ENCODE measurements around the gene PVALEF. TPM values are rescaled to one million over a fixed set of nuclear protein-coding genes. Genes with fewer than 3 reads are reported as not detected.

Gene PVALEF
- not detected in 2 replicates for total RNA-seq (2021; fragmentation: NEBNext Ultra II Directional; extraction: Animal tissue kit (Norgen Biotek cat#: 25700))
- polyA plus RNA-seq (2011; rRNA removed) = 0.03 and 0.05 TPM in 2 replicates
- polyA plus RNA-seq (2011; cell fraction: cytosol; rRNA removed) = not detected
- polyA plus RNA-seq (2011; cell fraction: nucleus; rRNA removed) = not detected
- polyA plus RNA-seq (2012, experiment 1 of 2) = 0.12 TPM in 1 of 4 replicates, not detected in the others
- not detected for polyA plus RNA-seq (2012, experiment 2 of 2)
- polyA plus RNA-seq (2013, experiment 1 of 2) = not detected
- polyA plus RNA-seq (2013, experiment 2 of 2) = not detected
- polyA minus RNA-seq (2011; rRNA and poly(A)+ RNA removed) = not detected in 2 replicates
- not detected for polyA minus RNA-seq (2011; cell fraction: cytosol; rRNA and poly(A)+ RNA removed)
- not detected for polyA minus RNA-seq (2011; cell fraction: nucleus; rRNA and poly(A)+ RNA removed)
- long read RNA-seq, experiment 1 = 0 reads
- long read RNA-seq, experiment 2 = 0 reads

GRCh38 chr17:81165246-81166032, at the start of gene PVALEF:
Gene PVALEF, plus strand, starts transcription at chr17:81165507. Its CDS starts 15,720 bp downstream, at chr17:81181227.
- Histone ChIP-seq H3K4me1 (replicated peaks in 1 of 4; ENCODE audit: control insufficient read depth in 3 of 4, insufficient read depth in 4 of 4, low read length in 3 of 4) (peaks cover 0 to 12% (median 3%) of the 10 kb centered on the region in 4 experiments; a peak in 4 of 7 replicates), H3K23me2 (ENCODE audit: low read depth, low read length) (peaks cover 11% of the 10 kb centered on the region), H4K20me1 (replicated peaks in 1 of 2; ENCODE audit: control insufficient read depth in 1 of 2, insufficient read depth in 2 of 2, low read length in 2 of 2) (peaks cover 0 to 9% of the 10 kb centered on the region in 2 experiments), H2AK5ac (ENCODE audit: low read depth, low read length) (no peak within 1 kb of the TSS), H2BK120ac (replicated peaks; ENCODE audit: low read depth, low read length) (no peak within 1 kb of the TSS), H2BK5ac (ENCODE audit: low read depth, low read length) (peak within 1 kb of the TSS; percentile 24; the same call in 1 of the 2 replicates), H3K23ac (ENCODE audit: insufficient read length) (no peak within 1 kb of the TSS), H2BK20ac (ENCODE audit: low read length) (no peak within 1 kb of the TSS), H2AFZ (ENCODE audit: low read length) (no peak within 1 kb of the TSS), H3K36me3 (ENCODE audit: control insufficient read depth in 2 of 4, insufficient read depth in 4 of 4, low read length in 3 of 4) (no peaks in the 10 kb centered on the region; a peak in 1 of 8 replicates), H3K18ac (ENCODE audit: extremely low read depth, low read length) (no peak within 1 kb of the TSS; the same call in 1 of the 2 replicates), H3K14ac (ENCODE audit: insufficient read length) (no peak within 1 kb of the TSS), H3K4ac (replicated peaks; ENCODE audit: insufficient read length, low read depth, low read length) (peak within 1 kb of the TSS; percentile 78), H3K56ac (replicated peaks; ENCODE audit: insufficient read length, low read depth, low read length) (no peak within 1 kb of the TSS), H4K91ac (replicated peaks; ENCODE audit: insufficient read length, low read length) (peak within 1 kb of the TSS; percentile 40), H3K9ac (replicated peaks in 1 of 4; ENCODE audit: extremely low read depth in 1 of 4, low read depth in 3 of 4, low read length in 3 of 4) (peak within 1 kb of the TSS in 1 of 4 experiments; percentile 29; a peak in 1 of 7 replicates), H3K4me3 (ENCODE audit: extremely low read depth in 1 of 4, insufficient read depth in 2 of 4, low read depth in 3 of 4, low read length in 4 of 4) (peak within 1 kb of the TSS; percentile 40 to 55 (median 46)), H4K8ac (ENCODE audit: extremely low read depth, insufficient read depth, low read length) (peak within 1 kb of the TSS; percentile 85), H2BK15ac (ENCODE audit: low read length) (peak within 1 kb of the TSS; percentile 99; the same call in 1 of the 2 replicates), H3K9me3 (ENCODE audit: insufficient read depth in 2 of 2, low read depth in 1 of 2, low read length in 1 of 2) (no peaks in the 10 kb centered on the region), H3K79me2 (ENCODE audit: control insufficient read depth in 1 of 2, insufficient read depth in 2 of 2, low read length in 2 of 2) (peaks cover 0 to 4% of the 10 kb centered on the region in 2 experiments; a peak in 2 of 4 replicates), H3K27ac (ENCODE audit: low read depth, low read length) (no peak within 1 kb of the TSS), H4K5ac (ENCODE audit: insufficient read length, low read depth, low read length) (no peak within 1 kb of the TSS), H3K27me3 (replicated peaks in 1 of 4; ENCODE audit: control insufficient read depth in 3 of 4, extremely low read depth in 1 of 4, insufficient read depth in 3 of 4, low read length in 3 of 4) (peaks cover 0 to 7% (median 4%) of the 10 kb centered on the region in 4 experiments; a peak in 5 of 7 replicates), H2BK12ac (ENCODE audit: low read depth, low read length) (0 out of 2 replicates have a peak within 1 kb of the TSS, but pooled peaks have one; percentile 27), H3K79me1 (ENCODE audit: low read depth, low read length) (no peaks in the 10 kb centered on the region; the same call in 1 of the 2 replicates), H3K4me2 (ENCODE audit: insufficient read depth in 1 of 2, low read depth in 2 of 2, low read length in 2 of 2) (peak within 1 kb of the TSS; percentile 63 to 75; a peak in 3 of 4 replicates)
- ChIA-PET CTCF (ENCODE audit: partially characterized antibody) (interaction anchor here (0.9 to 1.3 kb wide), 4 partner anchors 13 to 36 kb away, joined by 3 to 5 read pairs (median 4); no protein-coding TSS in a partner anchor), POLR2A (ENCODE audit: partially characterized antibody) (interaction anchor here (0.7 to 1.6 kb wide), 6 partner anchors 8 to 344 kb away, joined by 3 to 5 read pairs (median 4); partner anchors contain the start of genes NDUFAF8 and TEPSIN)
- no peak for FAIRE-seq
- peak; percentile 17 to 72 for DNase-seq (ENCODE audit: low read depth in 1 of 2, low spot score in 2 of 2)
- WGBS, 2 experiments (ENCODE audit: extremely low coverage in 1 of 2, insufficient coverage in 1 of 2, insufficient read length in 1 of 2, insufficient replicate concordance in 2 of 2, low coverage in 1 of 2, low lambda C conversion rate in 2 of 2, missing lambda C conversion rate in 1 of 2) = 36% methylated on average over 37 of the region's 46 CpGs; no CpG with 5 or more reads in 1 of the 2 experiments
- TF ChIP-seq ATF2 (IDR thresholded peaks at IDR 0.05; ENCODE audit: low read length) = no peak
- peak; percentile 62; the same call in 1 of the 2 replicates for TF ChIP-seq GABPA (IDR thresholded peaks at IDR 0.05; ENCODE audit: borderline replicate concordance, insufficient read depth, low read length)
- 0 out of 4 replicates have a peak, but pooled peaks of 1 of the 2 experiments have one; percentile 32 for TF ChIP-seq HDAC2 (IDR thresholded peaks at IDR 0.05; ENCODE audit: borderline replicate concordance in 1 of 2, low read depth in 2 of 2, low read length in 2 of 2)
- 0 out of 2 replicates have a peak, but pooled peaks have one; percentile 42 for TF ChIP-seq MAX (IDR thresholded peaks at IDR 0.05)
- TF ChIP-seq KDM4A (IDR thresholded peaks at IDR 0.05; ENCODE audit: low read depth, low read length, severe bottlenecking) = peak; percentile 44
